Measurements from ENCODE around the gene GPR61.

Gene GPR61

GRCh38 chr1:109578947-109579443 is 39.3 kb downstream of the GPR61 start:
- DNase-seq: no peak

GRCh38 chr1:109579491-109579890 is 39.8 kb downstream of the GPR61 start:
- no peak for DNase-seq

- no peak for DNase-seq
These were observed 42.3 kb downstream of the GPR61 start for GRCh38 chr1:109582021-109582420.

DNA sequence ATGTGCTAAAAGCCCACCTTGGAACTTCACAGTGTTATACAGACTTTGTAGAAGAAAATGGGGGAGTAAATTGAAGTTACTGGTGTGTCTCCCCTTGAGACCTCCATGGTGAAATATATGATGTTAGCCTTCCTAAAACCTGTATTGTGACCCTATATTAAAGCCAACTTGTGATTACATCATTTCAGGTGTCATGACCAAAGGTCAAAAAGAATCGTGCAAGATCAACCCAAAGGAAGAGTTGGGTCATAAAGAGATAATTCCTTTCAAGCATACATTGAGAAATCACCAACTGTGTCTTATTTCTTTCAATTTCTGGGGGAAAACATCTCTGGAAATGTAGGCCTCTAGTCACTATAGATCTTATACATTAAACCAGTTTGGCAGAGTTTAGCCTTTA is 45.1 kb downstream of the GPR61 start:
- DNase-seq: no peak

DNA sequence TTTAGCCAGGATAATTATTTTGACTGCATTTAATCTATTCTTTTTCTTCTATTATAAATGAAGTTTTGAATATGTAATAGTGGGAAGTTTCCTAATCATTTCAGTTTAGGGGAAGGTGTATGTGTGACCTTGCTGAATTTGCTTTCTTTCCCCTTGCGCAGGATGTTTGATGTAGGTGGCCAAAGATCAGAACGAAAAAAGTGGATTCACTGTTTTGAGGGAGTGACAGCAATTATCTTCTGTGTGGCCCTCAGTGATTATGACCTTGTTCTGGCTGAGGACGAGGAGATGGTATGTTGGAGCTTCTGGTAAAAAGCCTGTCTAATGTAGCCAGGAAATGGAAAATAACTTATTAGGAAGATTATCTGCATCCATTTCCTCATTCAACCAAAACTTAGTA is 46.4 kb downstream of the GPR61 start:
- DNase-seq: no peak

- DNase-seq: no peak
These were observed 49.5 kb downstream of the GPR61 start for GRCh38 chr1:109589177-109589576.

DNA sequence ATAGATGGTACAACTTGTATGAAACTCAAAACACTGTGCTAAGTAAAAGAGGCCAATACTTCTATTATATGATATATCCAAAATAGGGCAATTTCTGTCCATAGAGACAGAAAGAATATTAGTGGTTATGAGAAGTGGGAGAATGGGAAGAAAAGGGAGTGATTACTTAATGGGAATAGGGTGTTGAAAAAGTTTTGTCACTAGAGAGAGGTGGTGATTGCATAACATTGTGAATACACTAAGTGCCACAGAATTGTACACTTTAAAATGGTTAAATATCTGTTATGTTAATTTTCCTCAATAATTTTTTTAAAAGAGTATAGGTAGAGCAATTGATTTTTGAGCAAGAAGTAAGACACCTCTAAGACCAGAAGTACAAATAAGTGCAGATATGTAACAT is 50.0 kb downstream of the GPR61 start:
- DNase-seq: no peak

DNA sequence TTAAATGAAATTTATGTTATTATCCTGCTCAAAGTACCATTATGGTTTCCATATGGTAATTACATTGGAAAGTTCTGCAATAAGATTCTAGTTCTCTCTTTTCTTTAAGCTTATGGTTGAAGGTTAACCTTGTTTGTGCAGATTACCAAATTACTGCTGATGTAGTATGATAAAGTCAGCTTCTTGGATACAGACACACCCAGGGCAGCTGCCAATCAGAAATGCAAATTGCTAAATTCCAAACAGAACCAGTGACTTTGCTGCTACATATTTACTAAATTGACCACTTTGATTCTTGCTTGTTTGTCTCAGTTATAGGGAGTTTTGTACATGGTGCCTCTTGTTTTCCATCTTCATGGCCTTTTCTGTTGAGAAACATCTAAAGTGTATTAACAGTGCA is 53.2 kb downstream of the GPR61 start:
- DNase-seq: no peak

GRCh38 chr1:109595531-109595930 is 55.9 kb downstream of the GPR61 start:
- no peak for DNase-seq
